GM12872 (cell line): ENCODE measurements around the gene ACADS.

ENCODE experiments used
- CTCF ChIP-seq: IDR thresholded peaks from 3 replicates; pipeline ENCODE4 v1.5.1; 2011; ENCODE audit warnings: low read depth, mild to moderate bottlenecking, low read length, moderate library complexity; ENCODE audit not compliant: insufficient read depth

ACADS gene

GRCh38 chr12:120720987-120721801 lies 4.4 kb upstream of the ACADS start:
- TF ChIP-seq CTCF: no peak

- TF ChIP-seq CTCF: no peak
These were observed 3.8 kb upstream of the ACADS start for GRCh38 chr12:120721866-120722265.

- TF ChIP-seq CTCF: no peak
These were observed 2.8 kb upstream of the ACADS start for GRCh38 chr12:120722784-120723183.

GRCh38 chr12:120724720-120725119 lies 906 bp upstream of the ACADS start:
- TF ChIP-seq CTCF: no peak

- no peak for TF ChIP-seq CTCF
These were observed 421 bp upstream of the ACADS start for GRCh38 chr12:120725151-120725658.

- TF ChIP-seq CTCF: no peak
These were observed 826 bp downstream of the ACADS start for GRCh38 chr12:120726510-120726793.

GRCh38 chr12:120726961-120727360 lies 1.3 kb downstream of the ACADS start:
- TF ChIP-seq CTCF: no peak

GRCh38 chr12:120733574-120733973 lies 7.9 kb downstream of the ACADS start:
- TF ChIP-seq CTCF: no peak
